ENCODE results near the gene DLEC1.

GRCh38 chr3:38011111-38011510, 27.9 kb upstream of the DLEC1 start:
- no peak for TF ChIP-seq POU5F1 (IDR thresholded peaks at IDR 0.05; ENCODE audit: borderline replicate concordance, low read depth, low read length, partially characterized antibody)
- no peak for TF ChIP-seq HDGF (IDR thresholded peaks at IDR 0.05)
- no peak for TF ChIP-seq CHCHD3 (CRISPR knock-in tag; IDR thresholded peaks at IDR 0.05)
- TF ChIP-seq HNRNPL (IDR thresholded peaks at IDR 0.05; ENCODE audit: low read depth, low read length) = no peak
